GM18511 (cell line): ENCODE data around the gene TRIM44.
"Not testable (repeated sequence)": the region's sequence is repeated elsewhere in the genome, so short reads cannot be mapped to it uniquely, and the experiment has no call there.

Source experiments
- ATAC-seq: cut with Tn5 transposase; IDR thresholded peaks from one replicate; pipeline ENCODE4 v1.9.1; 2021; ENCODE audit warnings: mild to moderate bottlenecking, moderate library complexity; ENCODE audit not compliant: unreplicated experiment

Gene TRIM44

GRCh38 chr11:35750315-35750714 is 87.7 kb downstream of the TRIM44 start:
- no peak for ATAC-seq

- ATAC-seq = no peak
These were observed 88.5 kb downstream of the TRIM44 start for GRCh38 chr11:35750981-35751663.

- no peak for ATAC-seq
These were observed 89.1 kb downstream of the TRIM44 start for GRCh38 chr11:35751664-35752061.

- ATAC-seq = no peak
These were observed 89.5 kb downstream of the TRIM44 start for GRCh38 chr11:35752115-35752514.

GRCh38 chr11:35753573-35753972 is 91.0 kb downstream of the TRIM44 start:
- not testable (repeated sequence) for ATAC-seq

GRCh38 chr11:35759951-35760350 is 97.4 kb downstream of the TRIM44 start:
- ATAC-seq = not testable (repeated sequence)

- ATAC-seq = no peak
These were observed 99.3 kb downstream of the TRIM44 start for GRCh38 chr11:35761899-35762298.

- no peak for ATAC-seq
These were observed 100.7 kb downstream of the TRIM44 start for GRCh38 chr11:35763301-35763700.

- no peak for ATAC-seq
These were observed 101.2 kb downstream of the TRIM44 start for GRCh38 chr11:35763765-35764164.

- ATAC-seq = no peak
These were observed 101.8 kb downstream of the TRIM44 start for GRCh38 chr11:35764417-35764816.

GRCh38 chr11:35765211-35765610 is 102.6 kb downstream of the TRIM44 start:
- no peak for ATAC-seq

GRCh38 chr11:35766651-35767050 is 104.1 kb downstream of the TRIM44 start:
- ATAC-seq = no peak

- not testable (repeated sequence) for ATAC-seq
These were observed 107.8 kb downstream of the TRIM44 start for GRCh38 chr11:35770425-35770824.

- no peak for ATAC-seq
These were observed 109.1 kb downstream of the TRIM44 start for GRCh38 chr11:35771722-35772121.

GRCh38 chr11:35777241-35777640 is 114.7 kb downstream of the TRIM44 start:
- not testable (repeated sequence) for ATAC-seq

- ATAC-seq = not testable (repeated sequence)
These were observed 116.4 kb downstream of the TRIM44 start for GRCh38 chr11:35778943-35779342.

GRCh38 chr11:35779409-35779808 is 116.8 kb downstream of the TRIM44 start:
- no peak for ATAC-seq

GRCh38 chr11:35780951-35781860 is 118.6 kb downstream of the TRIM44 start:
- no peak for ATAC-seq

GRCh38 chr11:35781861-35782470 is 119.4 kb downstream of the TRIM44 start:
- ATAC-seq = no peak

GRCh38 chr11:35783809-35784208 is 121.2 kb downstream of the TRIM44 start:
- ATAC-seq = no peak

GRCh38 chr11:35784699-35785098 is 122.1 kb downstream of the TRIM44 start:
- peak; percentile 56 for ATAC-seq
